Brain microvascular endothelial cell (primary cell): ENCODE measurements around the gene MED28.

ENCODE experiments used
- DNase-seq: peaks from one replicate; pipeline ENCODE4 v3.0.0-alpha.2; 2020
- H3K27ac ChIP-seq: fragments of 250-450 bp; sonication (Bioruptor Pico); 2 replicates; pipeline ENCODE4 v1.5.1; 2020; ENCODE audit warnings: mild to moderate bottlenecking, moderate library complexity
- H3K27me3 ChIP-seq: fragments of 250-450 bp; sonication (Bioruptor Pico); replicated peaks from 2 replicates; pipeline ENCODE4 v1.5.1; 2020; ENCODE audit warnings: mild to moderate bottlenecking
- H3K36me3 ChIP-seq: fragments of 250-450 bp; sonication (Bioruptor Pico); replicated peaks from 2 replicates; pipeline ENCODE4 v1.5.1; 2020; ENCODE audit warnings: mild to moderate bottlenecking
- H3K4me3 ChIP-seq: 2 replicates; pipeline ENCODE4 v1.5.1; 2011; ENCODE audit warnings: low read depth, mild to moderate bottlenecking, control low read depth, low read length, moderate library complexity
- in situ Hi-C: cut with HindIII; loops from 2 replicates; pipeline ENCODE4 v1.10.0; 2017; ENCODE audit warnings: low sequenced_read_pairs, low pct_ligation_motif_present
- TF ChIP-seq, protein P1 (sequence below): IDR thresholded peaks from 2 replicates; pipeline ENCODE4 v1.5.1; 2011; ENCODE audit warnings: low read depth, mild to moderate bottlenecking, moderate library complexity, low read length, control low read depth, inconsistent platforms; ENCODE audit errors: missing control alignments

The MED28 gene

DNA sequence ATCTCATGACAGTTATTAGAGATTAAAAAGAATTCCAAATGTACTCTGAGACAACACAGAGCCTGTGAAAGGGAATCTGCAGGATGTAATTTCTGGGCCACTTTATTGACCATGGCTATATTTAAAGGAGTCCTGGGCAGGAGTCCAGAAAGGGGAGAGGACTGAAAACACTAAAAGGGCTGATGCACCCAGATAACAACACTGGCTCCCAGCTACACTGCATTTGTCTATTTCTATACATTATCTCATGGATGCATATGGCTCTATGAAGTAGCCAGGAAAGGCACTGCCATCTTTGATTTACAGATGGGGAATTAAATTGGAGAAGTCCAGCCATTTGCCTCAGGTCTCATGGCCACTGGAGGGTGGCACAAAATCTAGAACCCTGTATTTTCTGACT is 56.0 kb downstream of the MED28 start:
- TF ChIP-seq, protein P1, sequence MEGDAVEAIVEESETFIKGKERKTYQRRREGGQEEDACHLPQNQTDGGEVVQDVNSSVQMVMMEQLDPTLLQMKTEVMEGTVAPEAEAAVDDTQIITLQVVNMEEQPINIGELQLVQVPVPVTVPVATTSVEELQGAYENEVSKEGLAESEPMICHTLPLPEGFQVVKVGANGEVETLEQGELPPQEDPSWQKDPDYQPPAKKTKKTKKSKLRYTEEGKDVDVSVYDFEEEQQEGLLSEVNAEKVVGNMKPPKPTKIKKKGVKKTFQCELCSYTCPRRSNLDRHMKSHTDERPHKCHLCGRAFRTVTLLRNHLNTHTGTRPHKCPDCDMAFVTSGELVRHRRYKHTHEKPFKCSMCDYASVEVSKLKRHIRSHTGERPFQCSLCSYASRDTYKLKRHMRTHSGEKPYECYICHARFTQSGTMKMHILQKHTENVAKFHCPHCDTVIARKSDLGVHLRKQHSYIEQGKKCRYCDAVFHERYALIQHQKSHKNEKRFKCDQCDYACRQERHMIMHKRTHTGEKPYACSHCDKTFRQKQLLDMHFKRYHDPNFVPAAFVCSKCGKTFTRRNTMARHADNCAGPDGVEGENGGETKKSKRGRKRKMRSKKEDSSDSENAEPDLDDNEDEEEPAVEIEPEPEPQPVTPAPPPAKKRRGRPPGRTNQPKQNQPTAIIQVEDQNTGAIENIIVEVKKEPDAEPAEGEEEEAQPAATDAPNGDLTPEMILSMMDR, result no peak
- no peak for DNase-seq
- H3K4me3 ChIP-seq, result no peak overlapping the region
- in situ Hi-C loops, result no loop called here
- H3K36me3 ChIP-seq, result no peaks in the 10 kb centered on the region
- H3K27ac ChIP-seq, result no peak overlapping the region
- H3K27me3 ChIP-seq, result no peaks in the 10 kb centered on the region

DNA sequence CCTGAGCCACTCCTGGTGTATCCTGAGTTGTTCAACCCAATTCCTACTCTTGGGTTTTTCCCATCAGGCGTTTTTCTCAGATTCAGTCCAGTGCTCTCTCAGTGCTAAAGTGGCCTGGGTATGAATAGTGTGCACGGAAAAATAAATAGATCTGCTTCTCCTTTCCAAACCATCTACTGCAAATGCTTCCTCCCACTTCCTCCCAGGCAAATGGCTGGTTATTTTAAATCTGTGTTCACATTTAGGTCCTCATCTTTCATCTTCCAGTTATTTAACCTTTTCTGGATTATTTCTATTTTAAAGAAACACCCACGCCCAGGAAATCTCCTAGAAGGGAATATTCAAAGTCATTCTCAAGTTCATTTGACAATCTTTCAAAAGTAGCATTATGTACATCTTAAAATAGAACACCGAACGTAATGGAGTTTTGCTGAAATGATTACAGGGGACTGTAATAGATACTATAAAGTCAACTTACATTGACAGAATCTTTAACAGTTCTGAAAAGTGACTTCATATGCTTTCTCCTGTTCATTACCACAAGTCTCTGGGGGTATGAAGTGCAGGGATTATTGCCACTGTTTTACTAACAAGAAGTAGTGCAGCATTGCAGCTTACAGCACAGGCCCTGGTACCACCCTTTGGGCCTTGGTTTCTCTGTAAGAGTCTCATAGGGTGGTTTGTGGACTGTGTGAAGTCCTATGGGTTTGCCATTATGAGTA is 66.3 kb downstream of the MED28 start:
- Histone ChIP-seq H3K27me3 (no peaks in the 10 kb centered on the region), H3K4me3 (no peak overlapping the region), H3K27ac (no peak overlapping the region), H3K36me3 (no peaks in the 10 kb centered on the region)
- TF ChIP-seq, protein P1, result no peak
- in situ Hi-C loops, result no loop called here
- no peak for DNase-seq

DNA sequence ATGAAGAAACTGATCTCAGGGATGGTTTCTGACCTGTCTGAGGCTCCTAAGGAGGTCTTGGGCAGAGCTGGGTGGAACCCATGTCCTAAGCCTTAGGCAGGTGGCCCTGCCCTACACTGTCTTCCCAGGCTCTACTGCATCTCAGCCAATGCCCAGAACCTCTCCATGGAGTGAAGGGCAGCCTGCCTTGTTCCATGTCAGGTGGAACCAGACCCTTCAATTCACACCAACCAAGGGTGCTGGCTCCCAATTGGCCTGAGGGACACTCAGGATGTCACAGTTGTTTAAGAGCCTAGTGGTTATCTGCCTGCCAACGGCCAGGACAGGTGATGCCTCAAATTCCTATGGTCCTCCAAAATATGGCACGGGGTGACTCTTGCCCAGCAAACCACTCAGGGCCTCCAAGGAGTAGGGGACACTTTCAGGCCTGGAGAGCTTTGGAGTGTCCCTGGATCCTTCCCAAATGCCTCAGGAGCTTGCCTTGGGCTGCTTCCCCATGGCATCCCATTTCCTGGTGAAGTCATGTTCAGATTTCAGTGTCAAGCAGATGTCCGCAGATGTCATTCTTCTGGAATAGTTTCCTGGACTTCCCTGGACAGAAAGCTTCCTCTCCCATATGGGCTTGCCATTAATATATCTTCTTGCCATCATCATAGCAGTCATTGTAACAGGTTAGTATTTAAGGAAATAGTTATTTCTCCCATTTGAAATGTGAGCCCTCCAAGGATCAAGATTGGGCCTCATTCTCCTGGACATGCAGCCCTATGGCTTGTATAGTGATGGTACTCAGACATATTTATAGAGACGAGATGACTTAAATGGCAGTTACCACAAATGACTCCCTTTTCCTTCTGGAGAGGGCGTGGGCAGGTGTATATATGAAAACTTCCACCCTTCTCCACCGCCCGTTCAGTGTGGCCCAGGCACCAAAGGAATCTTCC is 67.1 kb downstream of the MED28 start:
- Histone ChIP-seq H3K4me3 (no peak overlapping the region), H3K36me3 (no peaks in the 10 kb centered on the region), H3K27me3 (no peaks in the 10 kb centered on the region), H3K27ac (no peak overlapping the region)
- no peak for DNase-seq
- TF ChIP-seq, protein P1, result no peak
- in situ Hi-C loops, result no loop called here

DNA sequence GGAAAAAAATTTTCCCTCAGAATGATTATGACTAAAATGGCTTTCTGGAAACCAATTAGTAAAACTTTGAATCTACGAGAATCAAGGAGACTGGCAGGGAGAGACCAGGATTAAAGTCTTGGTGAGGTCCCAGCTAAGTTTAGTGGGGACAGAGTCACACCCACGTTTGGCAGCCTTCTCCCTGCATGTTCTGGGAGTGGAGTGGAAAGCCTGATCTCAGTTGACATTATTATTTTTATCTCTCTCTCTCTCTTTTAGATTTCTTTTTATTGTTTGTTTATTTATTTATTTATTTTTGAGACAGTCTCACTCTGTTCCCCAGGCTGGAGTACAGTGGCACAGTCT is 67.8 kb downstream of the MED28 start:
- Histone ChIP-seq H3K27me3 (no peaks in the 10 kb centered on the region), H3K36me3 (no peaks in the 10 kb centered on the region), H3K27ac (no peak overlapping the region), H3K4me3 (no peak overlapping the region)
- in situ Hi-C loops, result no loop called here
- DNase-seq, result no peak
- TF ChIP-seq, protein P1, result no peak
